ENCODE results near the gene CDCA5.

DNA sequence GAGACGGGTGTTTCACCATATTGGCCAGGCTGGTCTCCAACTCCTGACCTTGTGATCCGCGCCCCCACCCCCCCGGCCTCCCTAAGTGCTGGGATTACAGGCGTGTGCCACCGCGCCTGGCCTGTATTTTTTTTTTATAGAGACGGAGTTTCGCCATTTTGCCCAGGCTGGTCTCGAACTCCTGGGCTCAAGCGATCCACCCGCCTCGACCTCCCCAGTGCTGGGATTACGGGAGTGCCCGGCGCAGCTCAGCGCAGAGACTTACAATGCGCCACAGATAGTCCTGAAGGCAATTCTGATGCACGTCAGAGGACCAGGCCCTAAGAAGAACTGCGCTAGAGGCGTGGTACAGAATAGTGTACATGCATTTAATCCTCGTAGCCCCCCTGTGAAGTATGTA, 11.6 kb upstream of the CDCA5 start:
- TF ChIP-seq CEBPB (IDR thresholded peaks at IDR 0.05; ENCODE audit: low read depth, low read length) (no peak), FOS (IDR thresholded peaks at IDR 0.05; ENCODE audit: low read depth, low read length) (no peak), RAD21 (IDR thresholded peaks at IDR 0.05; ENCODE audit: low read length) (no peak), POLR2A (IDR thresholded peaks at IDR 0.05; ENCODE audit: low read depth, low read length) (no peak), CHD1 (IDR thresholded peaks at IDR 0.05; ENCODE audit: low read depth, low read length) (no peak), SMC3 (IDR thresholded peaks at IDR 0.05; ENCODE audit: low read depth, low read length) (no peak), MXI1 (IDR thresholded peaks at IDR 0.05; ENCODE audit: borderline replicate concordance, low read depth, low read length) (no peak)
- TF ChIP-seq, protein P1, sequence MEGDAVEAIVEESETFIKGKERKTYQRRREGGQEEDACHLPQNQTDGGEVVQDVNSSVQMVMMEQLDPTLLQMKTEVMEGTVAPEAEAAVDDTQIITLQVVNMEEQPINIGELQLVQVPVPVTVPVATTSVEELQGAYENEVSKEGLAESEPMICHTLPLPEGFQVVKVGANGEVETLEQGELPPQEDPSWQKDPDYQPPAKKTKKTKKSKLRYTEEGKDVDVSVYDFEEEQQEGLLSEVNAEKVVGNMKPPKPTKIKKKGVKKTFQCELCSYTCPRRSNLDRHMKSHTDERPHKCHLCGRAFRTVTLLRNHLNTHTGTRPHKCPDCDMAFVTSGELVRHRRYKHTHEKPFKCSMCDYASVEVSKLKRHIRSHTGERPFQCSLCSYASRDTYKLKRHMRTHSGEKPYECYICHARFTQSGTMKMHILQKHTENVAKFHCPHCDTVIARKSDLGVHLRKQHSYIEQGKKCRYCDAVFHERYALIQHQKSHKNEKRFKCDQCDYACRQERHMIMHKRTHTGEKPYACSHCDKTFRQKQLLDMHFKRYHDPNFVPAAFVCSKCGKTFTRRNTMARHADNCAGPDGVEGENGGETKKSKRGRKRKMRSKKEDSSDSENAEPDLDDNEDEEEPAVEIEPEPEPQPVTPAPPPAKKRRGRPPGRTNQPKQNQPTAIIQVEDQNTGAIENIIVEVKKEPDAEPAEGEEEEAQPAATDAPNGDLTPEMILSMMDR (conservative IDR thresholded peaks at IDR 0.05; ENCODE audit: low read depth, low read length), result no peak
- TF ChIP-seq, protein P2, sequence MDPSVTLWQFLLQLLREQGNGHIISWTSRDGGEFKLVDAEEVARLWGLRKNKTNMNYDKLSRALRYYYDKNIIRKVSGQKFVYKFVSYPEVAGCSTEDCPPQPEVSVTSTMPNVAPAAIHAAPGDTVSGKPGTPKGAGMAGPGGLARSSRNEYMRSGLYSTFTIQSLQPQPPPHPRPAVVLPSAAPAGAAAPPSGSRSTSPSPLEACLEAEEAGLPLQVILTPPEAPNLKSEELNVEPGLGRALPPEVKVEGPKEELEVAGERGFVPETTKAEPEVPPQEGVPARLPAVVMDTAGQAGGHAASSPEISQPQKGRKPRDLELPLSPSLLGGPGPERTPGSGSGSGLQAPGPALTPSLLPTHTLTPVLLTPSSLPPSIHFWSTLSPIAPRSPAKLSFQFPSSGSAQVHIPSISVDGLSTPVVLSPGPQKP (IDR thresholded peaks at IDR 0.05; ENCODE audit: borderline replicate concordance, low read depth, low read length), result no peak
- TF ChIP-seq, protein P3, sequence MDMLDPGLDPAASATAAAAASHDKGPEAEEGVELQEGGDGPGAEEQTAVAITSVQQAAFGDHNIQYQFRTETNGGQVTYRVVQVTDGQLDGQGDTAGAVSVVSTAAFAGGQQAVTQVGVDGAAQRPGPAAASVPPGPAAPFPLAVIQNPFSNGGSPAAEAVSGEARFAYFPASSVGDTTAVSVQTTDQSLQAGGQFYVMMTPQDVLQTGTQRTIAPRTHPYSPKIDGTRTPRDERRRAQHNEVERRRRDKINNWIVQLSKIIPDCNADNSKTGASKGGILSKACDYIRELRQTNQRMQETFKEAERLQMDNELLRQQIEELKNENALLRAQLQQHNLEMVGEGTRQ (IDR thresholded peaks at IDR 0.05; ENCODE audit: low read depth, low read length), result no peak
